SK-N-SH (cell line): ENCODE results near the gene POU3F1. TPM values are rescaled to one million over a fixed set of nuclear protein-coding genes. Genes with fewer than 3 reads are reported as not detected.

Experiments used
- CTCF ChIA-PET: fragments of 300-600, 350-600 bp; formaldehyde crosslinking; extraction: SDS; loops from one replicate; lab custom pipeline; 2021; lab: Yijun Ruan, JAX
- POLR2A ChIA-PET: fragments of 350-600 bp; sonication (Branson Sonifier 250); formaldehyde crosslinking; extraction: SDS; loops from one replicate; lab custom pipeline; 2020; ENCODE audit warnings: antibody characterized with exemption, inconsistent platforms; lab: Yijun Ruan, JAX
- DNase-seq: peaks from one replicate; pipeline ENCODE4 v3.0.0; 2012
- H2AFZ ChIP-seq: fragments of 200-600 bp; sonication (generic); 2 replicates; pipeline ENCODE4 v1.8.1; 2016; ENCODE audit warnings: antibody characterized with exemption, mild to moderate bottlenecking, low read depth
- H3F3A ChIP-seq: fragments of 200-600 bp; sonication (generic); replicated peaks from 2 replicates; pipeline ENCODE3; 2016; ENCODE audit warnings: antibody characterized with exemption, mild to moderate bottlenecking; ENCODE audit not compliant: insufficient read depth
- H3K27ac ChIP-seq, 2 experiments: fragments of 200-500 bp in 1 of 2; fragments of 200-600 bp in 1 of 2; sonication (Bioruptor generic) in 1 of 2; sonication (generic), shearing (Covaris generic) in 1 of 2; 2 replicates each; pipeline versions ENCODE4 v1.5.1 to v1.6.1; 2014 to 2016; ENCODE audit warnings: low read depth in 2 of 2, inconsistent platforms in 1 of 2, low read length in 1 of 2, mild to moderate bottlenecking in 1 of 2, mixed read lengths in 1 of 2
- H3K27me3 ChIP-seq: fragments of 200-600 bp; sonication (generic), shearing (Covaris generic); 2 replicates; pipeline ENCODE4 v1.6.1; 2016; ENCODE audit warnings: mixed run types; ENCODE audit not compliant: insufficient read depth
- H3K36me3 ChIP-seq, 2 experiments: fragments of 200-500 bp in 1 of 2; fragments of 200-600 bp in 1 of 2; sonication (Bioruptor generic) in 1 of 2; sonication (generic) in 1 of 2; replicated peaks in 1 of 2; 2 replicates each; pipeline versions ENCODE3 to v1.5.1; 2014 to 2016; ENCODE audit warnings: low read length in 1 of 2, mild to moderate bottlenecking in 1 of 2; ENCODE audit not compliant: insufficient read depth in 2 of 2, control insufficient read depth in 1 of 2
- H3K4me1 ChIP-seq, 2 experiments: fragments of 200-500 bp in 1 of 2; fragments of 200-600 bp in 1 of 2; sonication (Bioruptor generic) in 1 of 2; sonication (generic), shearing (Covaris generic) in 1 of 2; 2 replicates each; pipeline versions ENCODE4 v1.5.1 to v1.6.1; 2014 to 2016; ENCODE audit warnings: low read depth in 1 of 2, low read length in 1 of 2, mixed run types in 1 of 2; ENCODE audit not compliant: insufficient read depth in 2 of 2, control insufficient read depth in 1 of 2
- H3K4me2 ChIP-seq: fragments of 200-600 bp; sonication (generic), shearing (Covaris generic); 2 replicates; pipeline ENCODE4 v1.6.1; 2017; ENCODE audit warnings: mixed run types
- H3K4me3 ChIP-seq, 2 experiments: fragments of 200-500 bp in 1 of 2; fragments of 200-600 bp in 1 of 2; sonication (Bioruptor generic) in 1 of 2; sonication (generic), shearing (Covaris generic) in 1 of 2; 2 replicates each; pipeline versions ENCODE4 v1.5.1 to v1.8.1; 2014 to 2016; ENCODE audit warnings: low read depth in 2 of 2, inconsistent platforms in 1 of 2, low read length in 1 of 2, mild to moderate bottlenecking in 1 of 2, mixed read lengths in 1 of 2, moderate library complexity in 1 of 2
- H3K79me2 ChIP-seq: fragments of 200-600 bp; sonication (generic); 2 replicates; pipeline ENCODE4 v1.8.1; 2017; ENCODE audit warnings: mild to moderate bottlenecking; ENCODE audit not compliant: insufficient read depth
- H3K9ac ChIP-seq: fragments of 200-600 bp; sonication (generic); 2 replicates; pipeline ENCODE4 v1.6.1; 2017; ENCODE audit warnings: mixed run types
- H3K9me2 ChIP-seq: fragments of 200-600 bp; sonication (generic); 2 replicates; pipeline ENCODE4 v1.6.1; 2017; ENCODE audit warnings: mixed run types
- H3K9me3 ChIP-seq: fragments of 200-600 bp; sonication (generic); 2 replicates; pipeline ENCODE4 v1.6.1; 2017; ENCODE audit warnings: mixed run types, mild to moderate bottlenecking, moderate library complexity
- H4K20me1 ChIP-seq: fragments of 200-600 bp; sonication (generic); 2 replicates; pipeline ENCODE4 v1.6.1; 2017; ENCODE audit warnings: mild to moderate bottlenecking, mixed run types; ENCODE audit not compliant: insufficient read depth
- ELF1 ChIP-seq: IDR thresholded peaks from 2 replicates; pipeline ENCODE4 v1.4.0; 2012
- EP300 ChIP-seq, 2 experiments: IDR thresholded peaks; 2 replicates each; pipeline versions ENCODE4 v1.4.0 to v1.6.1; 2012; ENCODE audit warnings: borderline replicate concordance in 1 of 2, low read depth in 1 of 2, low read length in 1 of 2
- FOXJ3 ChIP-seq: sonication (generic); formaldehyde crosslinking; IDR thresholded peaks from 2 replicates; pipeline ENCODE4 v1.5.1; 2020; ENCODE audit warnings: mild to moderate bottlenecking, missing genetic modification reagents
- JUND ChIP-seq: IDR thresholded peaks from 2 replicates; pipeline ENCODE4 v1.4.0; 2012
- MAX ChIP-seq: IDR thresholded peaks from 2 replicates; pipeline ENCODE4 v1.4.0; 2012; ENCODE audit warnings: low read depth
- POLR2AphosphoS5 ChIP-seq: IDR thresholded peaks from 2 replicates; pipeline ENCODE4 v1.6.1; 2012; ENCODE audit warnings: low read depth, low read length
- RAD21 ChIP-seq: IDR thresholded peaks from 2 replicates; pipeline ENCODE4 v1.6.1; 2012; ENCODE audit warnings: mild to moderate bottlenecking, low read length
- SMC3 ChIP-seq: IDR thresholded peaks from 2 replicates; pipeline ENCODE4 v1.6.1; 2012; ENCODE audit warnings: low read depth, low read length, improper control_type of control experiment
- TAF1 ChIP-seq: IDR thresholded peaks from 2 replicates; pipeline ENCODE4 v1.6.1; 2012; ENCODE audit warnings: low read depth, mild to moderate bottlenecking, low read length, moderate library complexity, borderline replicate concordance
- WGBS: methylation state at CpG from one replicate; pipeline ENCODE4 v1.1.6; 2017; ENCODE audit warnings: low lambda C conversion rate; 5-methylcytosine and 5-hydroxymethylcytosine counted together
- polyA plus RNA-seq, 3 experiments: library from polyadenylated mRNA; depleted of rRNA; stranded (reverse); fragments of >200 nt; gene quantifications; 2 replicates each; pipeline ENCODE4 v1.2.3, GENCODE V29; 2012

POU3F1 gene
- polyA plus RNA-seq, 1 of the 3 experiments (the other 2 are of a cell fraction): not detected

- TF ChIP-seq RAD21 (no peak), MAX (no peak)
- TF ChIP-seq, all 33 proteins: peak for 0
Observed at GRCh38 chr1:38095454-38095931, 48.9 kb upstream of the POU3F1 start (continued).

- TF ChIP-seq POLR2AphosphoS5 (no peak), TAF1 (no peak), ELF1 (no peak), EP300 (IDR thresholded peaks at IDR 0.05; ENCODE audit: borderline replicate concordance in 1 of 2, low read depth in 1 of 2, low read length in 1 of 2) (no peak), FOXJ3 (no peak), RAD21 (no peak)
- H3K27ac ChIP-seq: no peak overlapping the region
- no peaks in the 10 kb centered on the region for H3F3A ChIP-seq
- POLR2A ChIA-PET: no interaction called here
- no peaks in the 10 kb centered on the region for H3K9me2 ChIP-seq
- no peaks in the 10 kb centered on the region for H4K20me1 ChIP-seq
- peaks cover 27% of the 10 kb centered on the region; the same call in 1 of the 2 replicates for H3K27me3 ChIP-seq
- H3K9ac ChIP-seq: no peak overlapping the region
- CTCF ChIA-PET: interaction anchor here (1.4 kb wide), 1 partner anchor 12 kb away, joined by 5 read pairs; no protein-coding TSS in a partner anchor
- no peaks in the 10 kb centered on the region; a peak in 1 of 4 replicates for H3K4me1 ChIP-seq
- DNase-seq: no peak
- no peak overlapping the region for H3K4me2 ChIP-seq
- no peaks in the 10 kb centered on the region for H3K79me2 ChIP-seq
- no peaks in the 10 kb centered on the region for H3K36me3 ChIP-seq
- no peaks in the 10 kb centered on the region for H3K9me3 ChIP-seq
- 51% methylated on average over 10 of the region's 11 CpGs for WGBS
- H2AFZ ChIP-seq: no peak overlapping the region
- no peak overlapping the region for H3K4me3 ChIP-seq
Observed at GRCh38 chr1:38094711-38095290, 48.2 kb upstream of the POU3F1 start.

GRCh38 chr1:38093569-38094520 lies 47.3 kb upstream of the POU3F1 start:
- Histone ChIP-seq H3K9ac (no peak overlapping the region), H3K9me3 (no peaks in the 10 kb centered on the region), H2AFZ (no peak overlapping the region), H3K36me3 (no peaks in the 10 kb centered on the region), H3F3A (no peaks in the 10 kb centered on the region), H3K27ac (no peak overlapping the region), H3K4me3 (no peak overlapping the region), H3K4me1 (no peaks in the 10 kb centered on the region; a peak in 1 of 4 replicates), H3K4me2 (no peak overlapping the region), H3K27me3 (peaks cover 37% of the 10 kb centered on the region; the same call in 1 of the 2 replicates), H3K79me2 (no peaks in the 10 kb centered on the region), H4K20me1 (no peaks in the 10 kb centered on the region), H3K9me2 (no peaks in the 10 kb centered on the region)
- CTCF ChIA-PET: interaction anchor here (1.3 kb wide), 1 partner anchor 36 kb away, joined by 4 read pairs; no protein-coding TSS in a partner anchor
- WGBS: 34% methylated on average over 18 of the region's 18 CpGs
- POLR2A ChIA-PET: no interaction called here
- no peak for DNase-seq
- TF ChIP-seq JUND: no peak
- TF ChIP-seq SMC3: no peak
